GM21576 (cell line): ENCODE data around the gene GRIN1.

Source experiments
- ATAC-seq: cut with Tn5 transposase; IDR thresholded peaks from one replicate; pipeline ENCODE4 v1.9.1; 2021; ENCODE audit warnings: mild to moderate bottlenecking, moderate library complexity; ENCODE audit not compliant: unreplicated experiment

The GRIN1 gene

DNA sequence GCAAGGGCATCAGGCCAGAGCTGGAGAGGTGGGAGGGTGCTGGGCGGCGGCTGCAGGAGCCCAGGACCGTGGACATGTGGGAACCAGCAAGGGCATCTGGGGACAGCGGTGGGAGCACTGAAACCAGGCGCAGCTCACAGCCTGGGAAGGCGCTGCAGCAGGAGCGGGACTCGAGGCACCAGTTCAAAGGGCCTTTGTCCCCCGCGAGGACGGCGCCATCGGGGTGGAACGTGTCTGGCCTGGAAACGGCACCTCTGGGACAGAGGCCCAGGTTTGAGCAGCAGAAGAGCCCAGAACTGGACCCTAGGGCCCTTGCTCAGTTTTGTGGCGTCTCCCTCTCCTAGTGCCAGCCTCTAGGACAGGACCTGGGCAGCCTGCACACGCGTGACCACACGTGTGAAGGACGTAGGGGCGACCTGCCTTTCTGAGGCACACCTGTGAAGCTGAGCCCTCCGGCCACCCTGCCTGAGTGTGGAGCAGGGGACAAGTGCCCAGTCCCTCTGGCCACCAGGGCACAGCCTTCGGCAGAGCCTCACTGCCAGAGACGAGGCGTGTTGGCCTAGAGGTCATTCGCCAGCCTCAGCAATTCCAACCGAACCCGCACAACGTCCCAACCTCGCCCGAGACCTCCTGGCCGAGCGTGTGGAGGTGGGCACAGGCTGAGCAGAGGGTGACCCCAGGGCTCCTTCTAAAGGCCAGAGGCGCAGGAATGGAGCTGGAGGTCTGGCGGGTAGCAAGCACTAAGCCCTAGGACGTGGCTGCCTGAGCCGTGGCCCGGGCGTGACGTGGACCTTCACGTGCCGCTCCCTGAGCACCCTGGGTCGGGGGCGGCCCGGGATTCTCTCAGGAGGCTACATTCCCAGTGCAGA lies 35.1 kb downstream of the GRIN1 start:
- no peak for ATAC-seq

DNA sequence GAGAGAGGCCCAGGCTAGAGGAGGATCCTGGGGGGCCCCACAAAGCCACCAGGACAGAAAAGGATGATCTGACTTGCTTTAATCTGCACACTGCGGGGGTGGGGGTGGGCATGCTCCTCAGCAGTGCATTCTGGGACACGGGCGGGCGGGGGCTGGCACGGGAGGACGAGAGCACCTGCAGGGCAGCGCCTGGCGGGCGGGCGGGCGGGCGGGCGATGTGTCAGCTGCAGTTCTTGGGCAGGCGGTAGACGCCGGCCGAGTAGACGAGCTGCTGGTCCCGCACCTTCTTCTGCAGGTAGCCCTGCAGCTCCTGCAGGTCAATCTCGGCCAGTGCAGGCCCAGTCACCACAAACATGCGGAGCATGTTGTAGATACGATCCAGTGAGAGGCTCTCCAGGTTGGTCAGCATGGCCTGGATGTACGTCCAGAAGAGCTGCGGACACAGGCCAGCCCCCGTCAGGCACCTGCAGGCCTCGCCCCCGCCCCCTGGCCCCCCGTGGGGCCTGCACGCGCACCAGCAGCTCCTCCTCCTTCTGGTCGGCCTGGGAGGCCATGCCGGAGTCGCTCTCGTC lies 35.9 kb downstream of the GRIN1 start:
- no peak for ATAC-seq

DNA sequence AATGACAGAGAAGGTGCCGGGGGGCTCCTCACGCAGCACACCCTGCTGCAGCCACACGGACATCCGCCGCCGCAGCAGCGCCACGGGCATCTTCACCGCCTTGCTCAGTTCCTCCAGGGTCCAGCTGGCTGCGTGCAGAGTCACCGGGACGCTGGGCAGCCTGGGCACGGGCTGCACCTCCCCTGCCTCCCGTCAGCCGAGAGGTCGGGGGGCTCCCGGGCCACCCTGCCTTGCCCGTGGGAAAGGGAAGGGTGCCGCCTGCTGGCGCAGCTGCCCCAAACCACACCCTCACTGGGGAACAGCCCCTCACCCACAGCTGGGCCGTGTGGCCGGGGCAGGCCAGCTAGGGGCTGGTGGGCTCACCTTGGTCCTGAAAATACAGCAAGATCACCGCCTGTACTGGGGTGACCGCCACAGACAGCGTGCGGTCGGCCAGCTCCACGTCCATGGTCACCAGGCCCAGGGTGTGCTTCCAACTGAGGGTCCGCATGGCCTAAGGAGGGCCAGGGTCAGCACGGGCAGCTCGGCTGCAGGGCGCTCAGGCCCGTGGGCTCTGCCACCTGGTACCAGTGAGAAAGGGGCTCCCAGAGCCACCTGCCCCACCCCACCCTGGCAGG lies 36.5 kb downstream of the GRIN1 start:
- no peak for ATAC-seq

- ATAC-seq, result no peak
These were observed 37.6 kb downstream of the GRIN1 start for GRCh38 chr9:137176302-137177182.

DNA sequence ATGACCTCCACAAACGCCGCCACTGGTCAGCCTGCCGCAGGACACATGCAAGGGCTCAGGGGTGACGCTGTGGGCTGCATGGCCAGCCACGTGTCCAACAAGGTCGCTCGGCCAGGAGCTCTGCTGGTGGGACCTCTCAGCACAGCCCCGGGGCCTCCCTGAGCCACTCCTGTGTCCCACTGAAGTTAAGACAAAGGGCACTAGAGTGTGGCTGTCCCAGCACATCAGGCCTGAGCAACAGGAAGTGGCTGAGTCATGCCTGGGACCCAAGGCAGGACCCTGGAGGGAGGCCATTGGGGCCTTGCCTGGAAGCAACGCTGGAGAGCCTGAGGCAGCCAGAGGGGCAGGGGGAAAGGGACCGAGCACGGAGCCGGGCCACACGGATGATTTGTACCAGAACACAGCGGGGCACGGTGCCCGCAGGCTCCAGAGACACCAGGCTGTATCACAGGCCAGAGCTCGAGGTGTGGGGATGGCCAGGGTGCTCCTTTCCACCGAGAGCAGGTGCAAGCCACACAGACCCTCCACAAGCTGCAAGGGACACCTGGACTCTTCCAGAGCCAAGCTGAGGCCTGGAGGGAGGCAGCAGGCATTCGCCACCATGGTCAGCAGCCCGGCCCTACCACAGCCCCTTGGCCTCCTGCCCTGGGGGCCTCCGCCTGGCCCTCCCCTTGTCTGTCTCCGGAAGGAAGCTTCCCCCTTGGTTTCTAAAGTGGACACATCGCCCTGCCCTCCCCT lies 39.4 kb downstream of the GRIN1 start:
- no peak for ATAC-seq

DNA sequence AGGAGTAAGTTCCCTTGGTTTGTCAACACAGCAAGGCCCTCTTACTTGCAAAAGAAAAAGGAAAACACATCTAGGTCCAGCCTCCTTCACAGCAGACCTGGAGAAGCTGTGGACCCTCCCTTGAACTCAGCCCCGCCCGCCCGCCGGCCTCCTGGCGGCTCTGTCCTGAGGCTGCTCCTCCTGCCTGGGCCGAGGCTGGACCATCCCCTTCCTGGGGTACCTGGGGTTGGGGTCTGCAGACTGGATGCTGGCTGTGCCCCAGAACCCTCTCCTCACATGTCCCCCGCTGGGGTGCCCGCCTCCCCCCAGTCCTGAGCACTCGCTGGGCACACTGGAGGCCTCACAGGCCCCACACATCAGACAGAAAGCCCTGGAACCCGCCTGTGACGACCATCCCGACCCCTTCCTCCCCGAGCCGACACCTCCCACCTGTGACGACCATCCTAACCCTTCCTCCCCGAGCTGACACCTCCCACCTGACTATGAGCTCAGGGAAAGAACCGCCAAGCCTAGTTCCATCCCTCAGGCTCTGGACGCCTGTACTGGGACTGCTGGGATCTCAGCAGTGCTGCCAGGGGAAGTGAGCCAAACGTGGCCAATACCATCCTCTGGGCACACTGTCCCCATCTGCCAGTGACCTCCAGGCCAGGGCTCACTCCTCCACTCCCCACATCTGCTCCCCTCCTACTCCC lies 40.1 kb downstream of the GRIN1 start:
- ATAC-seq, result no peak

DNA sequence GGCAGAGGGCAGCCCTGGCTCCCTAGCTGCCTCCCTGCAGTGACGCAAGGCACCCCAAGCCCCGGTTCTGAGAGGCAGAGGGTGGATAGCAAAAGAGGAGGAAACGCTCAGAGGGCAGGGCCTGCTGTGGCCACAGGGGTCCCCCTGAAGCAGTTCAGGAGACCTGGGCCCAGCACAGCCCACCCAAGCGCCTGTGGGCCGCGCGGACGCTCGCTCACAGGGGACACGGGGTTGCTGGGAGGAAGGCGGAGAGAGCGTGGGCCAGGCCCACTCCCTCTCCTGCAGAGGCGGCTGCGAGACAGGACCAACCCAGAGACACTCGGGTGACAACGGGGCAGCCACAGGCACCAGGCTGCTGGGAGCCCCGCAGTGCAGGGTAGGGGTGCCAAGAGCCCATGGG lies 40.8 kb downstream of the GRIN1 start:
- ATAC-seq, result no peak

DNA sequence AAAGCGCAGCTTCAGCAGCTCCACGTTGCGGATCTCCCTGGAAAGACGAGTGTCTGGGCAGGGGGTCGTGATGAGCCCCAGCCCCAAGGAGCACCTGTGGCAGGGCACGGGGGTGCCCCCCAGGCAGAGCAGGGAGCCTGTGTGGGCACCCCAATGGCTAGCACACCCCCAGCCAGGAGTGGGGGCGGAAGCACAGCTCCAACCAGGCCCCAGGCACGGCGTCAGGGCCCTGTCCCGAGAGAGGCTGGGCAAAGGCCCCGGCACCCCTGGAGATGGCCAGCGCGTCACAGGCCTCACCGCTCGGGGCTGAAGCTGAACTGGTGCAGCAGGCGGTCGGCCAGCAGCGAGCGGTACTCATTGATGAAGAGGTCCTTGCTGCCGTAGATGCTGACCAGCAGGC lies 41.5 kb downstream of the GRIN1 start:
- no peak for ATAC-seq

GRCh38 chr9:137181680-137182079 lies 42.7 kb downstream of the GRIN1 start:
- no peak for ATAC-seq

GRCh38 chr9:137182836-137183235 lies 43.9 kb downstream of the GRIN1 start:
- ATAC-seq, result no peak

- no peak for ATAC-seq
These were observed 45.1 kb downstream of the GRIN1 start for GRCh38 chr9:137183980-137184595.

DNA sequence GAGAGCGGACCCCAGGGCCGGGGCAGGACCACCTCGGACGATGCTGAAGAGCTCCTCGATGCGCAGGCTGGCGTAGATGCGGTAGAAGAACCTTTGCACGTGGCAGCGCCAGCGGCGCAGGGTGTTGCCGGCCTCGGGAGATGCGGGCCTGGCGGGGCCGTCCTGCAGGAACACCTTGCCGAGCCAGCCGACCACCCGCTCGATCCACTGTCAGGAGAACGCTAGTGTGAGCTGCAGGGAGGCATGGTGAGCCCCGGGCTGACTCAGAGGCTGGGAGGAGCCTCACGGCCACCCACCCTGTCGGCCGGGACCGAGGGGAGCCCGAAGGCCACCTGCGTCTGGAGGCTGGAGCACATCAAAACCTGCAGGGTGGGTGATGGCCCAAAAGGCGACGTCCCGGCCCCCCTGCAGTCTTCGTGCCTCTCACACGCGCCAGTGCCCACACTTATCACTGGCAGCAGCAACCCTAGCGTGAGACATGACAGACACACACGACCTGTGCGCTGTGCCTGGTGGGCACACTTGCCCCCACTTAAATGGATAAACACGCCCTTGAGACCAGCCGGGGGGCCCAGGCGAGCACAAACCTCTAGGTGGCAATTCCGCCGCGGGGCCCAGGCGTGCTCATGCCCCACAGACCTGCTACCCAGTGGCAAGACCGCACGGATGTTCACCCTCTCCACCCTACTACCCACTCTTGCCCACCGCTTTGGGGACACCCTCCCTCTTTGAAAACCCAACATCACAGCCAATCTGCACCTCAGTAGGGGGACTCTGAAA lies 46.1 kb downstream of the GRIN1 start:
- no peak for ATAC-seq

DNA sequence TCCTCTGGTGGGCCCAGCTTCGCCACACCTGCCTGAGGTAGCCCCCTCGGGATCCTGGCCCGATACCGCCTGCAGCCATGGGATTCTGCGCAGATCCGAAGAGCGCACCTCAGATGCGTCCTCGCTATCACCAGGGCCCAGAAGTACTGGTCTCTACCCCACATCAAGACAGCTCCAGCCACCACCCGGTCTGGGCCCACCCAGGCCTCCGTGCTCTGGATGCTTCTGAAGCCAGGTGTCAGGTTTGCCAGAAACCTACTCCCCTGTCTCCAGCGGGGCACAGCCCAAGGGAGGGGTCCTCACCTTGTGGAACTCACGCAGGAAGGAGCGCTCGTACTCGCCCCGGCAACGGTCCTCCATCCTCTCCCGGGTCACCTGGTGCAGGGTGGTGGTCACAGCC lies 47.0 kb downstream of the GRIN1 start:
- ATAC-seq, result no peak

DNA sequence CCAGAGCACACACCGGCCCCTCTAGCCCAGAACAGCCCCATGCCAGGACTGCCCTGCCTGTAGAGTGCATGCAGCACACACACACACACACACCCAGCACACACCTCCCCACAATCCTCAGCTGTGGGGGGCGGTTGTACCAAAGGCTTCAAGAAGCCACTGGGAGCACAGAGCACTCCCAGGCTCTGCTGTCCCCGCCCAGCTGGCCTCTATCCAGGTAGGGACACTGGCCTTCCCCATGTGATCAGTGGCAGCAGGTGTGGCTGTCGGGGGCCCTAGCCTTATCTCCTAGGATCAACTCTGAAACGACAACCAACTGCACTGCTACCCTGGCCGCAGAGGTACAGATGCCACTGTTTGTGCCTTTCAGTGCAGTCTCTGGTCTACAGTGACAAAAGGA lies 47.4 kb downstream of the GRIN1 start:
- ATAC-seq, result no peak

- ATAC-seq, result no peak
These were observed 48.4 kb downstream of the GRIN1 start for GRCh38 chr9:137187386-137187785.

GRCh38 chr9:137188086-137188489 lies 49.1 kb downstream of the GRIN1 start:
- ATAC-seq, result no peak

GRCh38 chr9:137188490-137189296 lies 49.7 kb downstream of the GRIN1 start, which contains the start of the genes ANAPC2 and SSNA1:
Gene ANAPC2 (minus strand): TSS chr9:137188560. CDS start chr9:137188532, 28 bp downstream.
Gene SSNA1 (plus strand): TSS chr9:137188676. CDS start chr9:137188727, 51 bp downstream.
- peak; percentile 74 for ATAC-seq
